Keratinocyte (primary cell): ENCODE data around the gene INVS. TPM values are rescaled to one million over a fixed set of nuclear protein-coding genes. Genes with fewer than 3 reads are reported as not detected.

Source experiments
- DNase-seq: peaks from one replicate; pipeline ENCODE4 v3.0.0-alpha.2; 2011; ENCODE audit warnings: low read depth, missing footprints, low spot score
- FAIRE-seq: peaks from 2 replicates; lab custom pipeline; 2011; peaks lifted over from hg19 to GRCh38; lab: Jason Lieb, UNC
- H2AFZ ChIP-seq: 2 replicates; pipeline ENCODE4 v1.6.0; 2012; ENCODE audit warnings: low read length, control low read depth, inconsistent platforms; ENCODE audit not compliant: control insufficient read depth
- H3K27ac ChIP-seq: 2 replicates; pipeline ENCODE4 v1.5.1; 2011; ENCODE audit warnings: low read length; ENCODE audit not compliant: control insufficient read depth, insufficient read depth
- H3K27me3 ChIP-seq: 3 replicates; pipeline ENCODE4 v1.6.0; 2011; ENCODE audit warnings: low read length; ENCODE audit not compliant: control insufficient read depth, insufficient read depth; ENCODE audit errors: extremely low read depth
- H3K36me3 ChIP-seq, 2 experiments: 2 replicates in 1 of 2; 3 replicates in 1 of 2; pipeline ENCODE4 v1.5.1; 2011; ENCODE audit warnings: low read length in 2 of 2, mild to moderate bottlenecking in 1 of 2; ENCODE audit not compliant: control insufficient read depth in 2 of 2, insufficient read depth in 2 of 2; ENCODE audit errors: extremely low read depth in 1 of 2
- H3K4me1 ChIP-seq: 3 replicates; pipeline ENCODE4 v1.5.1; 2011; ENCODE audit warnings: low read length; ENCODE audit not compliant: control insufficient read depth, insufficient read depth; ENCODE audit errors: extremely low read depth
- H3K4me2 ChIP-seq: 3 replicates; pipeline ENCODE4 v1.6.0; 2011; ENCODE audit warnings: low read depth, low read length; ENCODE audit not compliant: control insufficient read depth, insufficient read depth; ENCODE audit errors: extremely low read depth
- H3K4me3 ChIP-seq, 3 experiments: fragments of 200-600 bp in 1 of 3; sonication (generic) in 1 of 3; 2 replicates in 2 of 3; 3 replicates in 1 of 3; pipeline ENCODE4 v1.5.1; 2011 to 2016; ENCODE audit warnings: low read length in 3 of 3, mild to moderate bottlenecking in 3 of 3, control low read depth in 2 of 3, inconsistent platforms in 1 of 3, low read depth in 1 of 3, mixed read lengths in 1 of 3, mixed run types in 1 of 3, moderate library complexity in 1 of 3; ENCODE audit not compliant: control insufficient read depth in 2 of 3, insufficient read depth in 2 of 3; ENCODE audit errors: extremely low read depth in 1 of 3
- H3K79me2 ChIP-seq: 2 replicates; pipeline ENCODE4 v1.6.0; 2012; ENCODE audit warnings: low read length; ENCODE audit not compliant: control insufficient read depth, insufficient read depth
- H3K9ac ChIP-seq: 3 replicates; pipeline ENCODE4 v1.6.0; 2011; ENCODE audit warnings: low read length; ENCODE audit not compliant: control insufficient read depth, insufficient read depth; ENCODE audit errors: extremely low read depth
- H3K9me1 ChIP-seq: 3 replicates; pipeline ENCODE4 v1.6.0; 2011; ENCODE audit warnings: low read length; ENCODE audit not compliant: control insufficient read depth, insufficient read depth; ENCODE audit errors: extremely low read depth
- H3K9me3 ChIP-seq: 2 replicates; pipeline ENCODE4 v1.5.1; 2012; ENCODE audit warnings: low read depth, low read length; ENCODE audit not compliant: control insufficient read depth
- H4K20me1 ChIP-seq: 3 replicates; pipeline ENCODE4 v1.6.0; 2011; ENCODE audit warnings: low read length; ENCODE audit not compliant: control insufficient read depth, insufficient read depth; ENCODE audit errors: extremely low read depth
- CTCF ChIP-seq, 3 experiments: IDR thresholded peaks in 1 of 3; conservative IDR thresholded peaks in 1 of 3; optimal IDR thresholded peaks in 1 of 3; 2 replicates in 2 of 3; 3 replicates in 1 of 3; pipeline versions ENCODE3 to v1.5.1; 2011; ENCODE audit warnings: low read length in 3 of 3, mild to moderate bottlenecking in 3 of 3, moderate library complexity in 2 of 3, control low read depth in 1 of 3, inconsistent platforms in 1 of 3; ENCODE audit not compliant: insufficient read depth in 2 of 3; ENCODE audit errors: extremely low read depth in 1 of 3
- EZH2 ChIP-seq: IDR thresholded peaks from one replicate; pipeline ENCODE4 v1.6.1; 2012; ENCODE audit warnings: inconsistent platforms, mild to moderate bottlenecking, low read length, moderate library complexity
- dilution Hi-C: fragments of 300-500 bp; cut with MboI; formaldehyde crosslinking; loops from one replicate; pipeline ENCODE4 v1.7.0; 2020; ENCODE audit warnings: low sequenced_read_pairs; ENCODE audit not compliant: extremely low pct_ligation_motif_present
- polyA plus RNA-seq, 5 experiments: library from polyadenylated mRNA; depleted of rRNA in 3 of 5; stranded (reverse) in 3 of 5; stranded (forward) in 1 of 5; unstranded in 1 of 5; fragments of >200 nt; gene quantifications; 1 replicate in 1 of 5; 2 replicates in 3 of 5; 3 replicates in 1 of 5; pipeline versions ENCODE4 v1.2.1 to v1.2.3, GENCODE V29; 2011 to 2012; ENCODE audit warnings: missing spikeins in 2 of 5, low read depth in 1 of 5, low replicate concordance in 1 of 5

INVS gene
- polyA plus RNA-seq, 1 donor (not counting 4 experiments of a cell fraction or from before 2014, with no cell fraction given) = 21.1 TPM

DNA sequence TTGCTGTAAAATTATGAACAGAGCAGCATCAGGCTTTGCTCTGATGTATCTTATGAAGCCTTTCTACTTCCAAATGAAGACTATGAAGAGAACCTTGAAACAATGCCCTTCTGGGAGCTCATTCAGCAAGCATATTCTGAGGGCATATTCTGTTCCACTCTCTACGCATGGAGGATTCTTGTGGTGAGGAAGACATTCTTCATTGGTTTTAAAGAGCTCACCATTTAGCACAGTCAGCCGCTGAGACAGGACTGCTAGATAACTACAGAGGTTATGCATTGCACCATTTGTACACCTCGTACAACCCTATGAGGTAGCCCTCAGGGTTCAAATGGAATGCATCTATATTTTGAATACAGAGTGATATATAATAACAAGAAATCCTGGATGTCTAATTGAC, 61.0 kb downstream of the INVS start:
- Histone ChIP-seq H3K9me3 (no peaks in the 10 kb centered on the region), H3K27me3 (no peaks in the 10 kb centered on the region), H3K4me1 (no peaks in the 10 kb centered on the region), H3K9me1 (no peaks in the 10 kb centered on the region), H3K79me2 (no peaks in the 10 kb centered on the region), H3K4me3 (no peak overlapping the region), H4K20me1 (no peaks in the 10 kb centered on the region), H3K4me2 (no peak overlapping the region), H3K9ac (no peak overlapping the region), H2AFZ (no peak overlapping the region), H3K36me3 (no peaks in the 10 kb centered on the region), H3K27ac (no peak overlapping the region)
- dilution Hi-C loops = no loop called here
- DNase-seq (no peak), FAIRE-seq (no peak)
- no peak for TF ChIP-seq CTCF (optimal IDR thresholded peaks at IDR 0.05 in 1 of 3, IDR thresholded peaks at IDR 0.05 in 1 of 3, conservative IDR thresholded peaks at IDR 0.05 in 1 of 3; ENCODE audit: extremely low read depth in 1 of 3, insufficient read depth in 2 of 3, low read length in 3 of 3)
- no peak for TF ChIP-seq EZH2

DNA sequence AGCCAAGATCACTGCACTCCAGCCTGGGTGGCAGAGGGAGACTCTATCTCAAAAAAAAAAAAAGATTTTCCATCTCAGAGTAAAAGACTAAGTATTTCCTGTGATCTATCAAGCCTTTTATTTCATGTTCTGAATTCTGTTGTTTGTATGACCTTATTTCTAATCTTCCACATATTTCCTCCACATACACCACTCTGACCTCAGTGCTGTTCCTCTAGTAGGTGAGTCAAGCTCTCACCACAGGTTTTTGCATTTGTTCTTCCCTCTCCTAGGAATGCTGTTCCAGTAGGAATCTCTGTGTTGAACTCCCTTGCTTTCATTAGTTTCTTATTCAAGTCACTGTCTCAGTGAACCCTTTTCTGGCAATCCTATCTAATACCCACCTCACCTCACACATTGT, 68.1 kb downstream of the INVS start:
- DNase-seq = no peak
- Histone ChIP-seq H3K4me1 (no peaks in the 10 kb centered on the region), H3K9me1 (no peaks in the 10 kb centered on the region), H3K4me2 (no peak overlapping the region), H3K36me3 (no peaks in the 10 kb centered on the region), H4K20me1 (no peaks in the 10 kb centered on the region), H3K4me3 (no peak overlapping the region), H3K27ac (no peak overlapping the region), H3K9ac (no peak overlapping the region), H2AFZ (no peak overlapping the region), H3K9me3 (no peaks in the 10 kb centered on the region), H3K27me3 (no peaks in the 10 kb centered on the region), H3K79me2 (no peaks in the 10 kb centered on the region)
- FAIRE-seq = no peak
- dilution Hi-C loops = no loop called here
- TF ChIP-seq EZH2 (no peak), CTCF (optimal IDR thresholded peaks at IDR 0.05 in 1 of 3, IDR thresholded peaks at IDR 0.05 in 1 of 3, conservative IDR thresholded peaks at IDR 0.05 in 1 of 3; ENCODE audit: extremely low read depth in 1 of 3, insufficient read depth in 2 of 3, low read length in 3 of 3) (no peak)
